Activated gamma-delta T cell treated with anti-CD3 and anti-CD28 coated beads, Interleukin-2, amount 50 U/mL, for 16 hours (primary cell): ENCODE measurements around the gene AKT3.

Source experiments
- DNase-seq: peaks from one replicate; pipeline ENCODE4 v3.0.0-alpha.2; 2020; ENCODE audit warnings: low read depth

AKT3 gene

DNA sequence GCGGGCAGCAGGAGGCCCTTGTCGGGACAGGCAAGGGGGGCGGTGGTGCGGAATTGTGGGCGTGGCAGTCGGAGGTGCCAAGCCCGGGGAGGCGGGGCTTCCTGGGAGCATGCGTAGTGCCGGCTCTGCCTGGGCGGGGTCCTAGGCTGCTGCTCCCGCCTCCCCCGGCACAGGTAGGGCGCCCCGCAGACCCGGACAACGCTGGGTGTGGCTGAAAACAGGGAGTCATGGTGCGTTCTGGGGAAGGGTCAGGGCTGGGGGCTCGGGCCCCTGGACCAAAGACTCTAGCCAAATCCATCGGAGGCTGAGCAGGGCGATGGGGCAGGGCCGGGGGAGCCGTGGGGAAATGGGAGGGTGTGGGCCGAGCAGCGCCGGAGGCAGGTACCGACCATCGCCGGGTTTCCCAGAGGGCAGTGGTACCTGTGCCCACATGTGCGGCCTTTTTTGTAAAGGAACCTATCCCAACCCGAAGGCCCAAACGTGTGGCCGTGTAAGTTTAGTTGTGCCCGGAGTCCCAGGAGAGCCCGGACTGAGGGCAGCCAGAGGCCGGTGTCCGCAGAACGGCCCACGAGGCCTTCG lies 362.3 kb downstream of the AKT3 start:
- DNase-seq: no peak

DNA sequence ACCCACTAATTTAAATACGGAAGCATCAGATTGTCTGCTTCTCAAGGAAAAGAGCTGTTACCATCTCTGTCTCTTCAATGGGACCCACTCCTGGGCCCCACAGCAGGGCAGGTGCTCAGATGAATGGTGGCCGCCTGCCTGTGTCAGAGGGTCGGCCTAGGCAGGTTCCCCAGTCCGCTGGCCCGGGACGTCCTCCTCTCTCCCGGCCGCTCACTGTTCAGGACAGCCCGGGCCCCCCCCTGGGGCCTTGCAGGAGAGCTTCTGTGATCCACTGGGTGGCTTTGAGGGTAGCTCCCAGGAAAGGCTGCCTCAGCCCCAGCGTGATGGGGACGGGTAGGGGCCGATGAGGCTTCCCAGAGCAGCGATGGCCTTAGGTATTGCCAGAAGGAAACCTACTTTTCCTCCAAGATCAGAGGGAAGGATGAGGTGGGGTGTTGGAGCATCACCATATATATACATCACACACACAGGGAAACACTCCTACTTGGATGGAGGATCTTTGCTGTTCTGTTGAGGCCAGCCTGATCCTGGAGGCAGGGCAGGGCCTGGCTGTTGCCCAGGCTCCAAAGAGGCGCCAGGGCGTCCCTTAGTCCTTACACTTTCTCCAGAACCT lies 362.9 kb downstream of the AKT3 start:
- DNase-seq: no peak

DNA sequence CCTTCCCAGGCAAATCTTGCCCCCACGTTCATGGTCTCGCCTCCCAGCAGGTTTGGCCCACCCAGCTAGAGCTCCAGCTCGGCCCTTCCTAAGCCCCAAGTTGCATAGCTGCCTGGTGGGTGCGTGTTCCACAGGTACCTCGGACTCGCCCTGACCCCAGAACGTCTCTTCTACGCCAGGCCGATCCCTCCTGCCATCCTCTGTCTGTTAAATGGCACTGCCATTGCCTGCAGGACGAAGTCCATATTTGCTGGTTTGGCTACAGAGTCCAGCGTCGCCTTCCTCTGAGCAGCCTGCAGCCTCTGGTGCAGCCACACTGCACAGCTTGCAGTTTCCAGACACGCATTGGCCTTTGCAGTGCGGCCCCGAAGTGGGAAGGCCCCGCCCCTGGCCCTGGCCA lies 366.1 kb downstream of the AKT3 start:
- DNase-seq: no peak

GRCh38 chr1:243483071-243483771 lies 366.8 kb downstream of the AKT3 start:
- no peak for DNase-seq

- no peak for DNase-seq
Measured at GRCh38 chr1:243482141-243483022, 367.7 kb downstream of the AKT3 start.

DNA sequence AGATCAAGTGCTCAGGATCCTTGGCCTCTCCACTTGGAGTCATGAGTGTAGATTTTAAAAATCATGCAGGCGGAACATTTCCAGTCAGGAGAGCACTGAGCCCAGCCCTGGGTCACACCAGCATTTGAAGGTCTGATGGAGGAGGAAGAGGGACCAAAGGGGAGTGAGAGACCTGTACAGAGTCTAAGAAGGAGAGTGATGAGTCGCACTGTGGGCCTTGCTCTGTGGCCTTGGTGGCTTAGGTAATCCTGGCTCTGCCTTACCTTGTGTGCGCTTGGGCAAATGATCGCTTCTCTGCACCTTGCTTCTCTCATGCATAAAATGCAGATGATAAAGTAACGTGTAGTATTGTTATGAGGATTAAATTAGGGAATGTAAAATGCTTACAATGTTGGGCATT lies 368.9 kb downstream of the AKT3 start:
- DNase-seq: no peak

GRCh38 chr1:243477731-243478290 lies 372.2 kb downstream of the AKT3 start:
- DNase-seq: no peak

- no peak for DNase-seq
Measured at GRCh38 chr1:243475966-243476365, 374.1 kb downstream of the AKT3 start.

- no peak for DNase-seq
Measured at GRCh38 chr1:243474906-243475305, 375.1 kb downstream of the AKT3 start.

DNA sequence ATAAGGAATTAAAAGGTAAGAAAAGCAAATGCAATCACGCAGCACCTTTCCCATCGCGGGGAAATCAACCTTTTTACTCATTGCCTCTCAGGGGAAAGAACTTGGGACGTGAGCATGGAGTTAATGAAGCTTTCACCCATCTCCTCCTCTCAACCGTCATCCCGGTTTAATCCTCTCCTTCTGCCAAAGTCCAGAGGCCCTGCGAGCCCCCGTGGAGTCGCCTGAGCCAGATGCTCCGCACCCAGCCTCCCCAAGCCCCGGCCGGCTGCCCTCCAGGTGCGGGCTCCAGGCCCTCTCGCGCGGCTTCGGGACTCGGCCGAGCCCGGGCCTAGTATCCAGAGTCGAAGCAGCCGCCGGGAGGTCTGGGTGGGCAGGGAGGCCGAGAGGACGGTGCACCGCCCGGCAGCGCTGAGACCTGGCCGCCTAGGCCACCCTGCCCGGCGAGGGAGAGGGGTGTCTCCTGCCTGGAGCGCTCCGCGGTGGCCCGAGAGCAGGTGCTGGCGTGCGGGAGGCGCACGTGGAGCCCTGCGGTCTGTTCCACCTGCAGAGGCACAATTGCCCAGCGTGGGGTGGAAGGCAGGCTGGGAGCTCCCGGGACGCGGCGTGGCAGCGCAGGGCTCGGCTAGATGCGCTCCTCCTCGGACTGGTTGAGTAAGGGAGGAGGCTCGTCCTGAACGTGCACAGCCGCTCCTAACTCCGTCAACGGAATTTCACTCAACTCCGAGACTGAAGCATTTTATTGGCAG lies 375.7 kb downstream of the AKT3 start:
- DNase-seq: no peak

DNA sequence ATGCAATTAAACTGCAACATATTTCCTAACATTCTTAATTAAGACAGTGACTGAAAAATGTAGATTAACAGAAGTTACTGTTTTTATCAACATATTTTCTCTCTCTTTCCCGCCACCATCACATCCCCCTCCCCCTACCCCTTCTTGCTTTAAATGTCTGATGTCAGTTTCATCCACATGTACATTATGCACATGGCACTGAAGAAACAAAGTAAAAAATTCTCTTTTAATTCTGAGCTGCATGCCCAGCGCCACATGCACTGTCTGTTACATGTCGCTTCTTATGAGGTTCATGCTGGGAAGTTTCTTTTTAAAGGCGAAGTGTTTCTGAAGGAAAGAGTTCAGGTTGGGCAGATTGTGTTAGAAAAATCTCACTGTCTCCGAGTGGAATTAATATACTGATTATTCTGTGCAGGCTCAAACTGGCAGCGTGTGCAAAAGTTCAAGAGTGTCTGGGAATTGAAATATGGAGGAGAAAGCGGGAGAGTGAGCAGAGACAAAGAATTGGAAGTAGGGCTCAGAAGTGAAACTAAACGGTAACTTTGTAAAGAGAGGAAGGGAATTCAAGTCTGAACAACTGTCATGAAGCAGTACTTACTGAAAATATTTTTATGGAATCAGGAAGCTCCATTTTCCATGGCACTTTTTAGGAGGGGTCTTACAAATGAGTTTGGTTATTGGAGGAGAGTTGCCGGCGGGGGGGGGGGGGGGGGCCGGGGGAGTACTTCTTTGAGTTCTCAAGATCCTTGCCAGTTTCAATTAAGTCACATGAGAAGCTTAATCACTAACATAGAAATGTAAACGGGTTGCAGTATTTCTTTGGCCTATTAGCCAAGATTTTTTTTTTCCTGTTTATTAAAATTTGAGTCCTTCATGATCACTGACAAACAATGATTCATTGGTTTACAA lies 376.6 kb downstream of the AKT3 start:
- no peak for DNase-seq

- DNase-seq: no peak
Measured at GRCh38 chr1:243471754-243472745, 378.0 kb downstream of the AKT3 start.

GRCh38 chr1:243471026-243471685 lies 378.9 kb downstream of the AKT3 start:
- DNase-seq: no peak

DNA sequence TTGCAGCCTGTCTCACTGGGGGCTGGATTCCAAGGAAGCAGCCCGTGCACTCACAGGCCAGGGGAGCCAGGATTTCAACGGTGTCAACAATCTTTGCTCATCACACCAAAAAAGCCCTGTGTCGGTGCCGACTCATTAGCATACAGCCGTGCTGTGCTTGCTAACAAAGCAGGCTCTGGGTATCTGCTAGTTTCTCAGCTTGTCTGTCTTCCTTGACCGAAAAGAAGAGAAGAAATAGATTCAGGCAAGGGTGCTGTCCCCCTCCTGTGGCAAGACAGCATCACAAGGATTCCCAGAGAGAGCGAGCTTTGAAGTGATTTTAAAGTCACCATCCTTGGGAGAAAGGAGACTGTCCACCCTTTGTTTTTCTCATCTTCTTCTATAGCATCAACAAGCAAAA lies 379.5 kb downstream of the AKT3 start:
- no peak for DNase-seq

- DNase-seq: no peak
Measured at GRCh38 chr1:243469497-243469896, 380.5 kb downstream of the AKT3 start.

DNA sequence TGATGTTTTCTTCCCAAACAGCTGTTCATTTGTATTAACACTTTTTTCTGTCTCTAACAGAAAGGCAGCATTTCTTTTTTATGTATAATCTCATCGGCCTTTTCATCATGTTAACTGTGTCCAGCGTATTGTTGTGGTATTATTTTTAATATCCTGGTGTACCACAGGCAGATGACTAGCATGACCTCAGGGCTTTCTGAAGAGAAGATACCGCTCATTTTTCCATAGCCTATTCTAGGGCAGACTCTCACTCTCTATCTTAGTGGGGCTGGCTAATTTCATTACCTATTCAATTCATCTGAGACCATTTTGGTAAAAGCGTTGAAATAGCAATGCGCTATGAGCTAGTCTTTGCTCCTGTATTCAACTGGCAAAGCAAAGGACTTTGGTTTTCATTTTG lies 384.3 kb downstream of the AKT3 start:
- DNase-seq: no peak

DNA sequence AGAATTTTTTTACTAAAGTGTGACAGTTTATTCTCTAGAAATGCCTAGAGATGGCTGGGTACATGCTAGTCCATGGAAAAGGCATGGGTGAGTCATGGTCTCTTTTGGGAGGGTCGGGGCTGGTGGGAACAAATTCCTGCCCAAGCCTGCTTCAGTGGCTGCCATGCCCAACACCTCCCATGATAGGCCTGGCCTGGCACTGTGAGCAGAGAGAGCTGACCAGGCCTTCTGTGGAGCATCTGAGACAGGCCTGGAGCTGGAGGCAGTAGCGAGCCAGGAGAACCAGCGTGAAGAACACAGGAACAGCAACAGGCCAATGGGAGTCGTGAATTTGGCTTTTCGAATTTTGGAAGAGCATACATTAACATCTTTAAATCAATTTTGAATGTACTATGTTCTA lies 385.0 kb downstream of the AKT3 start:
- DNase-seq: no peak

- DNase-seq: no peak
Measured at GRCh38 chr1:243462929-243463697, 386.9 kb downstream of the AKT3 start.
